ENCODE data around the gene CACNB4.

CACNB4 gene

GRCh38 chr2:152056418-152056817 lies 42.4 kb downstream of the CACNB4 start:
- no peak overlapping the region for H3K4me3 ChIP-seq (ENCODE audit: low read depth, low read length)
- no peak overlapping the region for H2AFZ ChIP-seq (ENCODE audit: insufficient read depth, low read length, poor library complexity)
- no peak overlapping the region for H3K18ac ChIP-seq (ENCODE audit: low read length)
- no peak overlapping the region for H4K91ac ChIP-seq (ENCODE audit: low read depth, low read length)
- no peak overlapping the region for H2AK5ac ChIP-seq (ENCODE audit: low read length)
- no CpG with 5 or more reads among the region's 4 CpGs for WGBS (ENCODE audit: extremely low coverage, insufficient coverage, insufficient read length)
- no peaks in the 10 kb centered on the region for H3K79me1 ChIP-seq (ENCODE audit: low read length)
- no peak overlapping the region for H2BK12ac ChIP-seq (ENCODE audit: low read length)
- no peaks in the 10 kb centered on the region for H3K4me1 ChIP-seq (ENCODE audit: control insufficient read depth in 1 of 2, insufficient read depth in 2 of 2, low read length in 2 of 2)
- no peaks in the 10 kb centered on the region for H3K27me3 ChIP-seq (ENCODE audit: insufficient read depth, low read length)
- H3K9ac ChIP-seq (ENCODE audit: low read length), result no peak overlapping the region
- no peak overlapping the region for H4K8ac ChIP-seq (ENCODE audit: low read depth, low read length)
- no peaks in the 10 kb centered on the region for H3K79me2 ChIP-seq (ENCODE audit: control insufficient read depth, insufficient read depth, low read length, poor library complexity)
- no peak overlapping the region for H3K4me2 ChIP-seq (ENCODE audit: low read length)
- H3K27ac ChIP-seq (ENCODE audit: low read depth, low read length), result no peak overlapping the region
- DNase-seq, result no peak
- H3K36me3 ChIP-seq (ENCODE audit: control insufficient read depth in 1 of 2, insufficient read depth in 2 of 2, low read length in 2 of 2), result no peaks in the 10 kb centered on the region
- no peak overlapping the region for H2BK120ac ChIP-seq (ENCODE audit: insufficient read depth, low read length, poor library complexity)
- H3K4ac ChIP-seq (ENCODE audit: low read depth, low read length), result no peak overlapping the region
- H3K9me3 ChIP-seq (ENCODE audit: insufficient read depth, low read depth, low read length), result peaks cover 6% of the 10 kb centered on the region
- no peak overlapping the region for H4K12ac ChIP-seq (ENCODE audit: low read depth, low read length)
- no peak overlapping the region for H3K23ac ChIP-seq (ENCODE audit: low read length)
- H3K14ac ChIP-seq (ENCODE audit: low read length), result no peak overlapping the region
- no peak overlapping the region for H2BK5ac ChIP-seq (ENCODE audit: low read depth, low read length, poor library complexity)

GRCh38 chr2:152055366-152056108 lies 43.3 kb downstream of the CACNB4 start:
- Histone ChIP-seq H3K36me3 (ENCODE audit: control insufficient read depth in 1 of 2, insufficient read depth in 2 of 2, low read length in 2 of 2) (no peaks in the 10 kb centered on the region), H3K4ac (ENCODE audit: low read depth, low read length) (no peak overlapping the region), H3K79me2 (ENCODE audit: control insufficient read depth, insufficient read depth, low read length, poor library complexity) (no peaks in the 10 kb centered on the region), H3K18ac (ENCODE audit: low read length) (no peak overlapping the region), H3K9ac (ENCODE audit: low read length) (no peak overlapping the region), H4K12ac (ENCODE audit: low read depth, low read length) (no peak overlapping the region), H3K27me3 (ENCODE audit: insufficient read depth, low read length) (no peaks in the 10 kb centered on the region), H3K27ac (ENCODE audit: low read depth, low read length) (no peak overlapping the region), H2BK5ac (ENCODE audit: low read depth, low read length, poor library complexity) (no peak overlapping the region), H3K4me1 (ENCODE audit: control insufficient read depth in 1 of 2, insufficient read depth in 2 of 2, low read length in 2 of 2) (no peaks in the 10 kb centered on the region), H3K9me3 (ENCODE audit: insufficient read depth, low read depth, low read length) (peaks cover 6% of the 10 kb centered on the region), H3K4me3 (ENCODE audit: low read depth, low read length) (no peak overlapping the region), H2BK120ac (ENCODE audit: insufficient read depth, low read length, poor library complexity) (no peak overlapping the region), H4K8ac (ENCODE audit: low read depth, low read length) (no peak overlapping the region), H2AFZ (ENCODE audit: insufficient read depth, low read length, poor library complexity) (no peak overlapping the region), H3K4me2 (ENCODE audit: low read length) (no peak overlapping the region), H3K14ac (ENCODE audit: low read length) (no peak overlapping the region), H4K91ac (ENCODE audit: low read depth, low read length) (no peak overlapping the region), H2BK12ac (ENCODE audit: low read length) (no peak overlapping the region), H3K23ac (ENCODE audit: low read length) (no peak overlapping the region), H3K79me1 (ENCODE audit: low read length) (no peaks in the 10 kb centered on the region), H2AK5ac (ENCODE audit: low read length) (no peak overlapping the region)
- no peak for DNase-seq
- WGBS (ENCODE audit: extremely low coverage, insufficient coverage, insufficient read length), result no CpG with 5 or more reads among the region's 8 CpGs

GRCh38 chr2:152054593-152054992 lies 44.3 kb downstream of the CACNB4 start:
- DNase-seq, result peak in 1 of 2 donors; percentile 17
- H4K8ac ChIP-seq (ENCODE audit: low read depth, low read length), result no peak overlapping the region

DNA sequence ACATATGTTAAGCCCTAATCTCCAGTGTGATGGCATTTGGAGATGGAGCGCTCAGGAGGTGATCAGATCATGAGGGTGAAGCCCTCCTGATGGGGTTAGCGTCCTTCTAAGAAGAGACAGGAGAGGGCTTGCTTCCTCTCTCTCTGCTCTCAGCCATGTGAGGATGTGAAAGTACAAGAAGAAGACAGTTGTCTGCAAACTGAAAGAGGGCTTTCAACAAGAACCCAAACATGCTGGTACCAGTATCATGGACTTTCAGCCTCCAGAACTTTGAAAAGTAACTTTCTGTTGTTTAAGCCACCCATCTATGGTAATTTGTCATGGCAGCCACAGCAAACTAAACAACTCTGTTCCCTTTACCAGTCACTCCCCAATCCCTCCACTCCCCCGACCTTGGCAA lies 47.4 kb downstream of the CACNB4 start:
- Histone ChIP-seq H3K18ac (ENCODE audit: low read length) (no peak overlapping the region), H2AFZ (ENCODE audit: insufficient read depth, low read length, poor library complexity) (no peak overlapping the region), H3K79me2 (ENCODE audit: control insufficient read depth, insufficient read depth, low read length, poor library complexity) (no peaks in the 10 kb centered on the region), H3K27me3 (ENCODE audit: insufficient read depth, low read length) (no peaks in the 10 kb centered on the region), H2BK120ac (ENCODE audit: insufficient read depth, low read length, poor library complexity) (no peak overlapping the region), H3K14ac (ENCODE audit: low read length) (no peak overlapping the region), H3K27ac (ENCODE audit: low read depth, low read length) (no peak overlapping the region), H3K4me3 (ENCODE audit: low read depth, low read length) (no peak overlapping the region), H3K4me2 (ENCODE audit: low read length) (no peak overlapping the region), H2AK5ac (ENCODE audit: low read length) (no peak overlapping the region), H2BK12ac (ENCODE audit: low read length) (no peak overlapping the region), H2BK5ac (ENCODE audit: low read depth, low read length, poor library complexity) (no peak overlapping the region), H3K4me1 (ENCODE audit: control insufficient read depth in 1 of 2, insufficient read depth in 2 of 2, low read length in 2 of 2) (peaks cover 2 to 6% of the 10 kb centered on the region in 2 experiments), H3K36me3 (ENCODE audit: control insufficient read depth in 1 of 2, insufficient read depth in 2 of 2, low read length in 2 of 2) (no peaks in the 10 kb centered on the region), H3K9me3 (ENCODE audit: insufficient read depth, low read depth, low read length) (no peaks in the 10 kb centered on the region), H4K91ac (ENCODE audit: low read depth, low read length) (no peak overlapping the region), H3K4ac (ENCODE audit: low read depth, low read length) (no peak overlapping the region), H3K79me1 (ENCODE audit: low read length) (no peaks in the 10 kb centered on the region), H3K9ac (ENCODE audit: low read length) (no peak overlapping the region), H4K8ac (ENCODE audit: low read depth, low read length) (no peak overlapping the region), H3K23ac (ENCODE audit: low read length) (no peak overlapping the region), H4K12ac (ENCODE audit: low read depth, low read length) (no peak overlapping the region)
- DNase-seq, result peak; percentile 17 to 74
- no CpG with 5 or more reads among the region's 3 CpGs for WGBS (ENCODE audit: extremely low coverage, insufficient coverage, insufficient read length)

More at GRCh38 chr2:152054593-152054992, 44.3 kb downstream of the CACNB4 start:
- H2BK5ac ChIP-seq (ENCODE audit: low read depth, low read length, poor library complexity), result no peak overlapping the region
- H3K79me2 ChIP-seq (ENCODE audit: control insufficient read depth, insufficient read depth, low read length, poor library complexity), result no peaks in the 10 kb centered on the region
- H3K79me1 ChIP-seq (ENCODE audit: low read length), result no peaks in the 10 kb centered on the region
- H3K4ac ChIP-seq (ENCODE audit: low read depth, low read length), result no peak overlapping the region
- H2BK120ac ChIP-seq (ENCODE audit: insufficient read depth, low read length, poor library complexity), result no peak overlapping the region
- no peak overlapping the region for H3K18ac ChIP-seq (ENCODE audit: low read length)
- no CpG with 5 or more reads among the region's 2 CpGs for WGBS (ENCODE audit: extremely low coverage, insufficient coverage, insufficient read length)
- H4K12ac ChIP-seq (ENCODE audit: low read depth, low read length), result no peak overlapping the region
- no peak overlapping the region for H3K23ac ChIP-seq (ENCODE audit: low read length)
- no peak overlapping the region for H2AK5ac ChIP-seq (ENCODE audit: low read length)
- H4K91ac ChIP-seq (ENCODE audit: low read depth, low read length), result no peak overlapping the region
- no peak overlapping the region for H3K4me3 ChIP-seq (ENCODE audit: low read depth, low read length)
- H2BK12ac ChIP-seq (ENCODE audit: low read length), result no peak overlapping the region
- no peak overlapping the region for H3K9ac ChIP-seq (ENCODE audit: low read length)
- H3K9me3 ChIP-seq (ENCODE audit: insufficient read depth, low read depth, low read length), result peaks cover 6% of the 10 kb centered on the region
- H2AFZ ChIP-seq (ENCODE audit: insufficient read depth, low read length, poor library complexity), result no peak overlapping the region
- H3K4me2 ChIP-seq (ENCODE audit: low read length), result no peak overlapping the region
- H3K27ac ChIP-seq (ENCODE audit: low read depth, low read length), result no peak overlapping the region
- H3K36me3 ChIP-seq (ENCODE audit: control insufficient read depth in 1 of 2, insufficient read depth in 2 of 2, low read length in 2 of 2), result no peaks in the 10 kb centered on the region
- no peaks in the 10 kb centered on the region for H3K27me3 ChIP-seq (ENCODE audit: insufficient read depth, low read length)
- no peak overlapping the region for H3K14ac ChIP-seq (ENCODE audit: low read length)
- no peaks in the 10 kb centered on the region for H3K4me1 ChIP-seq (ENCODE audit: control insufficient read depth in 1 of 2, insufficient read depth in 2 of 2, low read length in 2 of 2)
